ENCODE measurements around the gene AJAP1. TPM values are rescaled to one million over a fixed set of nuclear protein-coding genes. Genes with fewer than 3 reads are reported as not detected.

Gene AJAP1
- total and polyA plus RNA-seq, 10 of the 15 experiments (the other 5 are each of a cell fraction or from before 2014, with no cell fraction given) = not detected

DNA sequence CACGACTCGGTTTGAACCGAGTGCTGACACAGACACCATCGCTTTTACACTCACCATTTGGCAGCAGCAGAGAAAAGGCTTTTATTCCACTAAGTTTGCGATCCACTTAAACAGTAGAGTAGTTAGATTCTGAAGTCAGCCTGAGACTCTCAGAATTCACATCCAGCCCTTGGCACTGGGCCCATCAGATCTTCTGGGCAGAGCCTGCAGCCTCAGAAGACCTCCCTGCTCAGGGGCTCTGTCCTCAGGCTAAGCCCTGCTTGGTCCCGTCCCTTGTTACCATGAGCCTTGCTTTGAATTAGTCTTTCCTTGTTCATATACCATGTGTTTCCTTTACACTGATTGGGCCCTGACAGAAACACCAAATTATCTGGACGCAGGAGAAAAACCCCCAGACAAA, 41.4 kb upstream of the AJAP1 start:
- intact Hi-C loops (cut with micrococcal nuclease; ENCODE audit: unreplicated experiment) = no loop called here
- no peaks in the 10 kb centered on the region for H3K79me2 ChIP-seq (ENCODE audit: control insufficient read depth, insufficient read depth, low read length)
- H2AFZ ChIP-seq (ENCODE audit: control insufficient read depth, low read depth, low read length) = no peak overlapping the region
- no TSS peak for BruUV-seq (replicated peaks)
- TF ChIP-seq HDAC6 (IDR thresholded peaks at IDR 0.05; ENCODE audit: unreplicated experiment) (no peak), NR2F1 (conservative IDR thresholded peaks at IDR 0.05) (no peak), RFX5 (IDR thresholded peaks at IDR 0.05; ENCODE audit: low read depth, low read length) (no peak), CREM (IDR thresholded peaks at IDR 0.05; ENCODE audit: low read depth) (no peak), RBBP5 (conservative IDR thresholded peaks at IDR 0.05) (no peak)
- TF ChIP-seq, protein P1, sequence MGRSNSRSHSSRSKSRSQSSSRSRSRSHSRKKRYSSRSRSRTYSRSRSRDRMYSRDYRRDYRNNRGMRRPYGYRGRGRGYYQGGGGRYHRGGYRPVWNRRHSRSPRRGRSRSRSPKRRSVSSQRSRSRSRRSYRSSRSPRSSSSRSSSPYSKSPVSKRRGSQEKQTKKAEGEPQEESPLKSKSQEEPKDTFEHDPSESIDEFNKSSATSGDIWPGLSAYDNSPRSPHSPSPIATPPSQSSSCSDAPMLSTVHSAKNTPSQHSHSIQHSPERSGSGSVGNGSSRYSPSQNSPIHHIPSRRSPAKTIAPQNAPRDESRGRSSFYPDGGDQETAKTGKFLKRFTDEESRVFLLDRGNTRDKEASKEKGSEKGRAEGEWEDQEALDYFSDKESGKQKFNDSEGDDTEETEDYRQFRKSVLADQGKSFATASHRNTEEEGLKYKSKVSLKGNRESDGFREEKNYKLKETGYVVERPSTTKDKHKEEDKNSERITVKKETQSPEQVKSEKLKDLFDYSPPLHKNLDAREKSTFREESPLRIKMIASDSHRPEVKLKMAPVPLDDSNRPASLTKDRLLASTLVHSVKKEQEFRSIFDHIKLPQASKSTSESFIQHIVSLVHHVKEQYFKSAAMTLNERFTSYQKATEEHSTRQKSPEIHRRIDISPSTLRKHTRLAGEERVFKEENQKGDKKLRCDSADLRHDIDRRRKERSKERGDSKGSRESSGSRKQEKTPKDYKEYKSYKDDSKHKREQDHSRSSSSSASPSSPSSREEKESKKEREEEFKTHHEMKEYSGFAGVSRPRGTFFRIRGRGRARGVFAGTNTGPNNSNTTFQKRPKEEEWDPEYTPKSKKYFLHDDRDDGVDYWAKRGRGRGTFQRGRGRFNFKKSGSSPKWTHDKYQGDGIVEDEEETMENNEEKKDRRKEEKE (IDR thresholded peaks at IDR 0.05) = no peak
- TF ChIP-seq, protein P2, sequence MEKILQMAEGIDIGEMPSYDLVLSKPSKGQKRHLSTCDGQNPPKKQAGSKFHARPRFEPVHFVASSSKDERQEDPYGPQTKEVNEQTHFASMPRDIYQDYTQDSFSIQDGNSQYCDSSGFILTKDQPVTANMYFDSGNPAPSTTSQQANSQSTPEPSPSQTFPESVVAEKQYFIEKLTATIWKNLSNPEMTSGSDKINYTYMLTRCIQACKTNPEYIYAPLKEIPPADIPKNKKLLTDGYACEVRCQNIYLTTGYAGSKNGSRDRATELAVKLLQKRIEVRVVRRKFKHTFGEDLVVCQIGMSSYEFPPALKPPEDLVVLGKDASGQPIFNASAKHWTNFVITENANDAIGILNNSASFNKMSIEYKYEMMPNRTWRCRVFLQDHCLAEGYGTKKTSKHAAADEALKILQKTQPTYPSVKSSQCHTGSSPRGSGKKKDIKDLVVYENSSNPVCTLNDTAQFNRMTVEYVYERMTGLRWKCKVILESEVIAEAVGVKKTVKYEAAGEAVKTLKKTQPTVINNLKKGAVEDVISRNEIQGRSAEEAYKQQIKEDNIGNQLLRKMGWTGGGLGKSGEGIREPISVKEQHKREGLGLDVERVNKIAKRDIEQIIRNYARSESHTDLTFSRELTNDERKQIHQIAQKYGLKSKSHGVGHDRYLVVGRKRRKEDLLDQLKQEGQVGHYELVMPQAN (conservative IDR thresholded peaks at IDR 0.05) = no peak
- TF ChIP-seq, protein P3, sequence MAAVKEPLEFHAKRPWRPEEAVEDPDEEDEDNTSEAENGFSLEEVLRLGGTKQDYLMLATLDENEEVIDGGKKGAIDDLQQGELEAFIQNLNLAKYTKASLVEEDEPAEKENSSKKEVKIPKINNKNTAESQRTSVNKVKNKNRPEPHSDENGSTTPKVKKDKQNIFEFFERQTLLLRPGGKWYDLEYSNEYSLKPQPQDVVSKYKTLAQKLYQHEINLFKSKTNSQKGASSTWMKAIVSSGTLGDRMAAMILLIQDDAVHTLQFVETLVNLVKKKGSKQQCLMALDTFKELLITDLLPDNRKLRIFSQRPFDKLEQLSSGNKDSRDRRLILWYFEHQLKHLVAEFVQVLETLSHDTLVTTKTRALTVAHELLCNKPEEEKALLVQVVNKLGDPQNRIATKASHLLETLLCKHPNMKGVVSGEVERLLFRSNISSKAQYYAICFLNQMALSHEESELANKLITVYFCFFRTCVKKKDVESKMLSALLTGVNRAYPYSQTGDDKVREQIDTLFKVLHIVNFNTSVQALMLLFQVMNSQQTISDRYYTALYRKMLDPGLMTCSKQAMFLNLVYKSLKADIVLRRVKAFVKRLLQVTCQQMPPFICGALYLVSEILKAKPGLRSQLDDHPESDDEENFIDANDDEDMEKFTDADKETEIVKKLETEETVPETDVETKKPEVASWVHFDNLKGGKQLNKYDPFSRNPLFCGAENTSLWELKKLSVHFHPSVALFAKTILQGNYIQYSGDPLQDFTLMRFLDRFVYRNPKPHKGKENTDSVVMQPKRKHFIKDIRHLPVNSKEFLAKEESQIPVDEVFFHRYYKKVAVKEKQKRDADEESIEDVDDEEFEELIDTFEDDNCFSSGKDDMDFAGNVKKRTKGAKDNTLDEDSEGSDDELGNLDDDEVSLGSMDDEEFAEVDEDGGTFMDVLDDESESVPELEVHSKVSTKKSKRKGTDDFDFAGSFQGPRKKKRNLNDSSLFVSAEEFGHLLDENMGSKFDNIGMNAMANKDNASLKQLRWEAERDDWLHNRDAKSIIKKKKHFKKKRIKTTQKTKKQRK (IDR thresholded peaks at IDR 0.05; ENCODE audit: low read depth, low read length) = no peak
- ChIA-PET SMC1A (ENCODE audit: uncharacterized antibody, unreplicated experiment) (no interaction called here), RAD21 (ENCODE audit: unreplicated experiment) (no interaction called here), POLR2A (no interaction called here), CTCF (no interaction called here)
- in situ Hi-C loops (cut with MboI) = no loop called here
- 19% methylated on average over 7 of the region's 7 CpGs for whole genome bisulfite sequencing (ENCODE audit: insufficient coverage, insufficient replicate concordance, low lambda C conversion rate, missing lambda C conversion rate)
- H4K20me1 ChIP-seq (ENCODE audit: control insufficient read depth, insufficient read depth) = no peaks in the 10 kb centered on the region
- H3K27me3 ChIP-seq (replicated peaks in 1 of 2; ENCODE audit: control insufficient read depth in 2 of 2, insufficient read depth in 2 of 2, low read length in 1 of 2) = no peaks in the 10 kb centered on the region
- no peak for FAIRE-seq
- H3K9ac ChIP-seq (ENCODE audit: control insufficient read depth, insufficient read depth, low read length) = no peak overlapping the region
- no peaks in the 10 kb centered on the region; the same call in 2 of the 3 replicates for H3K9me3 ChIP-seq (replicated peaks; ENCODE audit: control insufficient read depth, insufficient read depth, low read length)
- H3K4me1 ChIP-seq (ENCODE audit: control insufficient read depth, insufficient read depth, low read length) = no peaks in the 10 kb centered on the region
- DNase-seq (ENCODE audit: low read depth, low spot score) = no peak
- no peak overlapping the region for H3K27ac ChIP-seq (ENCODE audit: control insufficient read depth, insufficient read depth)
- no peak for ATAC-seq
- H3K36me3 ChIP-seq (ENCODE audit: control insufficient read depth in 2 of 2, insufficient read depth in 2 of 2, low read length in 1 of 2) = no peaks in the 10 kb centered on the region
- no peak overlapping the region for H3K4me3 ChIP-seq
- H3K4me2 ChIP-seq (ENCODE audit: control insufficient read depth, insufficient read depth) = no peak overlapping the region
